ENCODE results near the gene MYO16. TPM values are rescaled to one million over a fixed set of nuclear protein-coding genes. Genes with fewer than 3 reads are reported as not detected.

Gene MYO16
- total and polyA plus RNA-seq, 2 of the 4 experiments (the other 2 are of a cell fraction): under 0.01 to 0.03 TPM

DNA sequence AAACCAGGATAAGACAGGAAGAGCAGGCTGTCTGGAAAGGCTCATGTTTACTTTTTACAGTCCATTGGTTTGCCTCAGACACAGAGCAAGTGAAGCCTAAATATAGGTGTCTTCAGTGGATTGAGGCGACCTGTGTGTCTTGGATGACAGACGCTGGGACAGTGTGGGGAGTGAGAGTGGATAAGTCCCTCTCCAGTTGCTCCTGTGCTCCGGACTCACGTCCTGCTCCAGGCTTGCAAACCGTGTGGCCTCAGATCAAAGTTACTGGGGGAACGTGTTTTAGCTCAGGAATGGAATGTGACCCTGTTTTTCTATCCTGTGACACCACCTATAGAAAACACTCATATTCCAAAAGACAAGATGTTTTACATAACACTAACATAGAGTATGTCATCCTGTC lies 465.7 kb downstream of the MYO16 start:
- ATAC-seq (ENCODE audit: low read depth) (no peak), DNase-seq (no peak)
- Histone ChIP-seq H2BK5ac (ENCODE audit: low read depth, low read length, poor library complexity, severe bottlenecking) (no peak overlapping the region), H2AFZ (replicated peaks; ENCODE audit: low read length, poor library complexity) (no peak overlapping the region), H3K9me1 (ENCODE audit: insufficient read depth, low read length) (no peaks in the 10 kb centered on the region), H3K23ac (ENCODE audit: low read depth, low read length) (no peak overlapping the region), H2AK5ac (ENCODE audit: low read depth, low read length) (no peak overlapping the region), H3K4ac (ENCODE audit: low read depth, low read length) (no peak overlapping the region), H3K18ac (ENCODE audit: low read depth, low read length) (no peak overlapping the region), H3K36me3 (ENCODE audit: control insufficient read depth, insufficient read depth, low read length) (no peaks in the 10 kb centered on the region), H2AK9ac (replicated peaks; ENCODE audit: low read depth, low read length, poor library complexity) (no peak overlapping the region), H4K5ac (ENCODE audit: low read depth, low read length) (no peak overlapping the region), H3K56ac (ENCODE audit: extremely low read depth, insufficient read depth, low read length) (no peak overlapping the region), H3K4me2 (ENCODE audit: low read depth, low read length) (no peak overlapping the region), H2BK20ac (ENCODE audit: low read depth, low read length) (no peak overlapping the region), H4K91ac (ENCODE audit: insufficient read depth, low read depth, low read length) (no peak overlapping the region), H3K4me1 (ENCODE audit: control insufficient read depth, insufficient read depth, low read length) (no peaks in the 10 kb centered on the region), H3K27me3 (ENCODE audit: control insufficient read depth, insufficient read depth, low read length) (peaks cover 10% of the 10 kb centered on the region), H3K4me3 (ENCODE audit: insufficient read depth, low read depth, low read length) (no peak overlapping the region), H3K14ac (replicated peaks; ENCODE audit: low read depth, low read length) (no peak overlapping the region), H2BK15ac (ENCODE audit: low read depth, low read length) (no peak overlapping the region), H3K79me1 (ENCODE audit: low read depth in 1 of 2, low read length in 2 of 2) (no peaks in the 10 kb centered on the region), H4K20me1 (ENCODE audit: insufficient read depth, low read length) (no peaks in the 10 kb centered on the region), H4K8ac (ENCODE audit: low read depth in 2 of 2, low read length in 2 of 2) (no peak overlapping the region), H2BK120ac (ENCODE audit: low read depth, low read length) (no peak overlapping the region), H3K9me3 (ENCODE audit: control insufficient read depth, insufficient read depth, low read length) (peaks cover 2% of the 10 kb centered on the region; the same call in 1 of the 2 replicates), H3K9ac (ENCODE audit: low read depth, low read length) (no peak overlapping the region), H3K27ac (ENCODE audit: insufficient read depth, low read length) (no peak overlapping the region)
- no TSS peak for BruUV-seq (replicated peaks)
- TF ChIP-seq CTCF (conservative IDR thresholded peaks at IDR 0.05; ENCODE audit: low read depth, low read length): no peak
- TF ChIP-seq SMC3 (IDR thresholded peaks at IDR 0.05; ENCODE audit: low read depth, low read length): no peak
- no peak for TF ChIP-seq NFE2L2 (IDR thresholded peaks at IDR 0.05; ENCODE audit: low read depth, low read length)
- no peak for TF ChIP-seq ELK1 (IDR thresholded peaks at IDR 0.05; ENCODE audit: borderline replicate concordance, low read depth, low read length)
- TF ChIP-seq RCOR1 (IDR thresholded peaks at IDR 0.05; ENCODE audit: insufficient replicate concordance, low read length): no peak
- TF ChIP-seq POLR2A (IDR thresholded peaks at IDR 0.05; ENCODE audit: low read depth, low read length): no peak
- TF ChIP-seq FOS (IDR thresholded peaks at IDR 0.05; ENCODE audit: low read depth, low read length): no peak
- no peak for TF ChIP-seq CHD1 (IDR thresholded peaks at IDR 0.05; ENCODE audit: low read depth, low read length)
- TF ChIP-seq RFX5 (IDR thresholded peaks at IDR 0.05; ENCODE audit: low read depth, low read length): no peak
- no peak for TF ChIP-seq MAZ (IDR thresholded peaks at IDR 0.05; ENCODE audit: borderline replicate concordance, low read depth, low read length)
- TF ChIP-seq BHLHE40 (IDR thresholded peaks at IDR 0.05; ENCODE audit: low read depth, low read length): no peak
- no peak for TF ChIP-seq CEBPB (IDR thresholded peaks at IDR 0.05; ENCODE audit: low read depth, low read length)
- no peak for TF ChIP-seq USF2 (IDR thresholded peaks at IDR 0.05; ENCODE audit: low read depth, low read length)
- 70% methylated on average over 2 of the region's 6 CpGs; no CpG with 5 or more reads in 1 of the 2 experiments for WGBS, 2 experiments (ENCODE audit: extremely low coverage in 2 of 2, insufficient read length in 1 of 2)
- POLR2A ChIA-PET (ENCODE audit: unreplicated experiment): no interaction called here
- intact Hi-C loops (cut with micrococcal nuclease) (no loop called here), dilution Hi-C loops (cut with HindIII; ENCODE audit: low sequenced_read_pairs, unreplicated experiment) (no loop called here), in situ Hi-C loops (cut with MboI; ENCODE audit: low sequenced_read_pairs) (no loop called here)
- CTCF ChIA-PET: interaction anchor here (0.6 kb wide), 1 partner anchor 1489 kb away, joined by 3 read pairs; no protein-coding TSS in a partner anchor
